HG02763 (cell line): ENCODE results near the gene RILPL1.
"Not testable (repeated sequence)": the region's sequence is repeated elsewhere in the genome, so short reads cannot be mapped to it uniquely, and the experiment has no call there.

ENCODE experiments used
- ATAC-seq: cut with Tn5 transposase; IDR thresholded peaks from one replicate; pipeline ENCODE4 v1.9.1; 2021; ENCODE audit warnings: mild to moderate bottlenecking, moderate library complexity; ENCODE audit not compliant: unreplicated experiment

The RILPL1 gene

DNA sequence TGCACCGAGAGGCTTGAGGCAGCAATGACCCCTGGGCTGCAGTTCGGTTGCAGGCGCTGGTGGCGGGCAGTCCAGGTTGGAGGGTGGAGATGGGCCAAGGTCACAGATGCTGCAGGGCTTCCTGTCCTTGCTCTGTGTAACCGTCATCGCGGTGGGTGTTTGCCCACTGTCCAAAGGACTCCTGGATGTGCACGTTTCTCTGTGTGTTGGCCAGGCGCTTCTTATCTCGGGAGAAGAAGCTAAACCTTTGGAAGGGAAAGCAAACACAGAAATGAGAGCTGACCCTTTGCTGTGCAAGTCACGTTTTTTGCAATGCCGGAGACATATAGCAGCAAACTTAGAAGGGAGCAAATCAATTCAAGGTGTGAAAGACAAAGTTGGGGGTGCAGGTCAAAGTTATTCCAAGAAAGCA is 61.1 kb downstream of the RILPL1 start:
- no peak for ATAC-seq

DNA sequence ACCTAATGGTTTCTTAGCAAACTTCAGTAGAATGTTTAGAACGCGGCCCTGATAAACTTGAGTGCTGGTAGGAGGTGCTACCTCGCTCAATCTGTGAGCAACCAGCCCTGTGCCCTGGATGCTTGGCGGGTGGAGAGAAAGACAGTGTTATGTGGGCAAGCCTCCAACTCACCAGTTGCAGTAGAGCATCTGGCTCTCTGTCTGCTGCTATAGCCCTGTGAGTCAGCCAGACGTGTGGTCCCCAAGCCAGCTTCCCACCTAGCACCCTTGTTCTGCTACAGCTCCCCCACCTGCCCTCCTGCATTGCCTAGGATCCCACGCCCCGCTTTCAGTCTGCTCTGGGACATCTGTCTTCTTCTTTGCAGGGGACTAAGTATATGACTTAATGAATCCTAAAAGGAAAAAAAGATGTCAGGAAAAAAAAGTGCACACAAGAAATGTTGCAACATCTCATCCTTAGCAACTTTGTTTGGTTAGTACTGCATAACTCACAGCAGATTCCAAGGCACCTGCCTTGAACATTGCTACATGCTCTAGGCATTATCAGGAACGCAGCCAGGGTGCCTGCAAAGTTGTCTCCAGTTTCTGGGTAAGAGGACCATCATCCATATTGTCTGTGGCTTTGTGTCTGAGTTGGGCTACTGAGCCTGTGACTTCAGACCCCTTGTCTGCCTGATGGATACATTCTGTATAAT is 62.0 kb downstream of the RILPL1 start:
- ATAC-seq = no peak

DNA sequence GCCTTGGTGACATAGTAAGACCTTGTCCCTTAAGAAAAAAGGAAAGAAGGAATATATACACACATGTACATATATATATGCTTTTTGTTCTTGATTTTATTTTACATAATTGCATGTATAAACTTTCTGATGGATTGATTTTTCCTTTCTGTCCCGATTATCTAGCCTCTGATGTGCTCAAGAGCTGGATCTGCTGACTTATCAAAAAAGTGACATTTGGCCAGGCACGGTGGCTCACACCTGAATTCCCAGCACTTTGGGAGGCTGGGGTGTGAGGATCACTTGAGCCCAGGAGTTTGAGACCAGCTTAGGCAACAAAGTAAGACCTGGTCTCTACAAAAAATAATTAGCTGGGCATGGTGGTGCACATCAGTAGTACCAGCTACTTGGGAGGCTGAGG is 63.5 kb downstream of the RILPL1 start:
- no peak for ATAC-seq

DNA sequence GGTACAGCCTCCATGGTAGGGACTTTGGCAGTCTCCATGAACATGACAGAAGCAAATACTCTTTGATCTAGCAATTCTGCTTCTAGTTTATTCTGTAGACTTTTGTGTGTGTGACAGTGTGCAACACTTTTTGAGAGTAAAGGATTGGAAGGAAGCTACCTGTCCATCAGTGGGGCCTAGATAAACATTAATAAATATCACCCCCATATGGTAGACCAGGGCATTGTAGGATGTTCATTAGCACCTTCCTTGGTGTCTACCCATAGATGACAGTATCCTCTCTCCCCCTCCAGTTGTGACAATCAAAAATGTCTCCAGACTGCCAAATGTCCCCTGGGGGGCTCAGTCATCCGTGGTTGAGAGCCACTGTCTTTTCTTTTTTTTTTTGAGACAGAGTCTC is 64.7 kb downstream of the RILPL1 start:
- no peak for ATAC-seq

DNA sequence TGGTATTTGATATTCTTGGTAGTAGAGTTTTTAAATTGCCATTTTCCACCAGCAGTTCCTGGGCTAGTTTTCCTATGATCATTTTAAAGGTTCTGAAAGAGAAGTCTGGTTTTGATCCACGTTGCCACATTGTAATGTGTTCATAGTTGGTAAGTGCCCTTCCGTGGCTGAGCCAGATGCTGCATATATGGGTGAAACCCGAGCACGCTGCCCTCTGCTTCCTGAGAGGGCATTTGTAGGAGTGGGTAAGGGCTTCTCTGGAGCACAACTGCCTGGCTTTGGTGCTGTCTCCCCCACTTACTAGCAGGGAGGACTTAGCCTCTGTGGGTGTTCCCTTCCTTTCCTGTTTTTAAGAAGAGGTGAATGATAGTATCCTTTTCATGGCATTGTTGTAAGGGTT is 68.4 kb downstream of the RILPL1 start:
- no peak for ATAC-seq

DNA sequence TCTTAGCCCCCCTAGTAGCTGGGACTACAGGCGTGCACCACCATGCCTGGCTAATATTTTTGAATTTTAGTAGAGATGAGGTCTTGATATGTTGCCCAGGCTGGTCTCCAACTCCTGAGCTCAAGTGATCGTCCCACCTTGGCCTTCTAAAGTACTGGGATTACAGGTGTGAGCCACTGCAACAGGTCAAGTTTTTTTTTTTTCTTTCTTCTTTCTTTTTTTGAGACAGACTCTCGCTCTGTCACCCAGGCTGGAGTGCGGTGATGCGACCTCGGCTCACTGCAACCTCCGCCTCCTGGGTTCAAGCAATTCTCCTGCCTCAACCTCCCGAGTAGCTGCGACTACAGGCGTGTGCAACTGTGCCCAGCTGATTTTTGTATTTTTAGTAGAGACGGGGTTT is 70.3 kb downstream of the RILPL1 start:
- not testable (repeated sequence) for ATAC-seq

DNA sequence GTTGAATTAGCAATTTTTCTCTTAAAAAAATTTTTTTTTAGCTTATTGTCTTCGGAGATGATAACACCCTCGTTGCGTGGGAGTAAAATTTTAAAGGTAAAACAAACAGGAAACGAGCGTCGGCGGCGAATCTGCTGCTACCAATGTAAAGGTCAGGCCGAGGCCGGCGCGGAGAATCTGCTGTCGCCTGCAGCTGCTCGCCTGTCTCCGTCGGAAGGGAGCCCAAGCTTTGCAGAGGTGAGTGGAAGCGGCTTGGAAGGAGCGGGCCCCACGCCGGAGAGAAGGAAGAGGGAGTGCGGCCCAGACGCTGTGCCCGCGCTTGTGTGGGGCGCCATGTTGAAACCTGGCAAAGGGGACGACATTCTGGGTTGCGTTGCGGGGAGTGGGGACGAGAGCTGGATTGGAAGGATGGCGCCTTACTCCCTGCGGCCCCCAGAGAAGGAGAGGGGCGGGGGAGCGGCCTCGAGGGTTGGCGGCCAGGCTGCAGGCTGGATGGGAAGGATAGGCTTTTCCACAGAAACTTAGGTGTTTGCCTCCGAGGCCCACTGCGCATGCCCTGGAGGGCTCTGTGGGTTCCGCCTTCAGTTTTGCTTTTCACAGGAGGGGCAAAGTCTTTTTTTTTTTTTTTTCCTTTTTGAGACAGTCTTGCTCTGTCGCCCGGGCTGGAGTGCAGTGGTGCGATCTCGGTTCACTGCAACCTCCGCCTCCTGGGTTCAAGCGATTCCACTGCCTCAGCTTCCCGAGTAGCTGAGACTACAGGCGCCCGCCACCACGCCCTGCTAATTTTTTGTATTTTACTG is 75.3 kb downstream of the RILPL1 start, which contains the start of gene SNRNP35:
TSS of gene SNRNP35 (plus strand) at position 160 of the 800 bp plus-strand sequence. CDS start 7,402 bp downstream, outside the sequence.
- ATAC-seq = peak; percentile 51

DNA sequence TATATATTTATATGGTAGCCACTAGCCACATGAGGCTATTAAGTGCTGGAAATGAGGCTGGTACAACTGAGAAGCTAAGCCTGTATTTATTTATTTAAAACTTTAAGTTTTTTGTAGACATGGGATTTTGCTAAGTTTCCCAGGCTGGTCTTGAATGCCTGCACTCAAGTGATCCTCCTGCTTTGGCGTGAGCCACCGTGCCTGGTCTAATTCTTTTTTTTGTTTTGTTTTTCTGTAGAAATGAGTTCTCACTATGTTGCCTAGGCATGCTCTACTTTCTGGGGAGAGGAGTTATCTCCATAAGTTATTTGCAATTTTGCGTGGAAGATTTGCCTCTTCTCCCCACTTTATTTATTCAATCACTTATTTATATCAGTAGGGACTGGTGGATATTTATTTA is 80.4 kb downstream of the RILPL1 start:
- no peak for ATAC-seq

DNA sequence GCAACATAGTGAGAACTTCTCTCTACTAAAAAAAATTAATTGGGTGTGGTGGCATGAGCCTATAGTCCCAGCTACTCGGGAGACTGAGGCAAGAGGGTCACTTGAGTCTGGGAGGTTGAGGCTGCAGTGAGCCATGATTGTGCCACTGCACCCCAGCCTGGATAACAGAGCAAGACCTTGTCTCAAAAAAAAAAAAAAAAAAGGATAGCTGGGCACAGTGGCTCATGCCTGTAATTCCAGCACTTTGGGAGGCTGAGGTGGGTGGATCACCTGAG is 81.3 kb downstream of the RILPL1 start:
- not testable (repeated sequence) for ATAC-seq

DNA sequence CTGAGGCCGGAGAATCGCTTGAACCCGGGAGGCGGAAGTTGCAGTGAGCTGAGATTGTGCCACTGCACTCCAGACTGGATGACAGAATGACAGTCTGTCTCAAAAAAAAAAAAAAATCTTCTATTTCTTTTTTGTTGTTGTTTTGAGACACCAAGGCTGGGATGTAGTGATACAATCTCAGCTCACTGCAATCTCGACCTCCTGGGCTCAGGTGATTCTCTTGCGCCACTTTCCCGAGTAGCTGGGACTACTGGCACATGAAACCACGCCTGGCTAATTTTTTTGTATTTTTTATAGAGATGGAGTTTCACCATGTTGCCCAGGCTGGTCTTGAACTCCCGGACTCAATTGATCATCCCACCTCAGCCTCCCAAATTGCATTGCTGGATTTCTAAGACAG is 82.9 kb downstream of the RILPL1 start:
- ATAC-seq = no peak

DNA sequence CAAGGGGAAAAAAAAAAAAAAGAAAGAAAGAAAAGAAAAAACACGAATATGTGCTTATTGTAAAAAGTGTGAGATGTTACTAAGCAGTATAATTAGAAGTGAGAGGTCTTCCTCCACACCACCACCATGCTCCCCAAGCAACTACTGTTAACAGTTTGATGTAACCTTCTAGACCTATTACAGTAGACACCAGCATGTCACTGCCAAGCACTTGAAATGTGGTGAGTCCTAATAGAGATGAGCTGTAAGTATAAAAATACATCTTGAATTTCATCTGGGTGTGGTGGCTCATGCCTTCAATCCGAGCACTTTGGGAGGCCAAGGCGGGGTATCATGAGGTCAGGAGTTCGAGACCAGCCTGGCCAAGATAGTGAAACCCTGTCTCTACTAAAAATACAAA is 83.7 kb downstream of the RILPL1 start:
- ATAC-seq = no peak

DNA sequence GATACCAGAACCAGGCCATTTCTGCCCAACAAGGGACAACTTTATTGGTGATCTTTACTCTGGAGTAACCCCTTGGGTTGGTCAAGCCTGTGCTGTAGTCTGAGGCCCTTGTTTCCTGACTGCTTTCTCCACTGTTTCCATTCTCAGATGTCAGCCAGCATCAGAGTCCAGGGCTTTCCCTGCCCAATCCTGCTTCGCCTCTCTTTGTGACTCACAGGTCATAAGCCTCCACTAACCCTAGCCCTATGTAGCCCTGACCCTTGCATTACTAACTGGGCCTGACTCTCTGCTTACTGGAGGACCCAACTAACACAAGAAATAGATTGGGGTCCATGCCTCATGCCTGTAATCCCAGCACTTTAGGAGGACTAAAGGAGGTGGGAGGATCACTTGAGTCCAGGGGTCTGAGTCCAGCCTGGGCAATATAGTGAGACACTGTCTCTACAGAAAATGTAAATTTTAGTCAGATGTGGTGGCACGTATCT is 84.2 kb downstream of the RILPL1 start:
- no peak for ATAC-seq

DNA sequence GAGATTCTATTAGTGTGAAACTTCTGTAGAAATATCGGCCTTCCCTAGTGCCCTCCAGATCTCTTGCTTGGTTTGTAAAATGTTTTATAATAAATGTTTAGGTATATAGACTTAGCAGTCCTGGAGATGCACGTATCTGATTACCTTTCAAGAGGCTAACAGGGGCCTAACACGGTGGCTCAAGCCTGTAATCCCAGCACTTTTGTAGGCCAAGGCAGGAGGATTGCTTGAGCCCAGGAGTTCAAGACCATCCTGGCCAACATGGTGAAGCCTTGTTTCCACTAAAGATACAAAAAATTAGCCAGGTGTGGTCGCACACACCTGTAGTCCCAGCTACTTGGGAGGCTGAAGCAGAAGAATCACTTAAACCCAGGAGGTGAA is 87.2 kb downstream of the RILPL1 start:
- ATAC-seq = no peak

DNA sequence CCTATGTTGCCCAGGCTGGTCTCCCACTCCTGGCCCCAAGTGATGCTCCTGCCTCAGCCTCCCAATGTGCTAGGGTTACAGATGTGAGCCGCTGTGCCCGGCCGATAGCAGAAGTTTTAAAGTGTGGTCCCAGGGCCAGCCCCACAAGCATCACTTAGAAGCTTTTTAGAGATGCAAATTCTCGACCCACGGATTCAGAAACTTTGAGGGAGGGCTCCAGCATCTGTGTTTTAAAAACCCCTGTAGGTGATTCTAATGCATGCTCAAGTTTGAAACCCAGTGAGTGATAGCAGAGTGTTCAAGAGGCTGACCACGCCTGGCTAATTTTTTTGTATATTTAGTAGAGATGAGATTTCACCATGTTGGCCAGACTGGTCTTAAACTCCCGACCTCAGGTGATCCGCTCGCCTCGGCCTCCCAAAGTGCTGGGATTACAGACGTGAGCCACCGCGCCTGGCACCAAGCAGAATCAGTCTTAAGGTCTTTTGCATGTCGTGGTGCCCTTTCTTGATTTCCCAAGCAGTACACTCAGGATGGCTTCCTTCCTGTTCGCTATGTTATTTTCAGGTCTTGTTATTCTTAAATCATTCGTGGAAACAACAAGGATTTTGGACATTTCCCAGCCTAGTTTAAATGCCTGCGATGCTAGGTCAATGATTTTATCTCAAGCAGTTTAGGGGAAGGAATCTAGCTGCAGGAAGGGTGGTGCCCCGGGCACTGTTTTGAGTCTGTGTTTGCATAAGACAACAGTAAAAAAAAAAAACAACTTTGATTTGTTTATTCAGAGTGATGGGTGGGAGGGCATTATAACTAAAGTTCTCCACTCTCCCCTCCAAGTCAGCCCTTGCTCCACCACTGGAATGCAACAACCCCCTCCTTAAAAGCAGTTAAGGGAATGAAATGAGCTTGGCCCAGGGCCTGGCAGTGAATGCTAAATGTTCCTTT is 87.9 kb downstream of the RILPL1 start:
- ATAC-seq = no peak

DNA sequence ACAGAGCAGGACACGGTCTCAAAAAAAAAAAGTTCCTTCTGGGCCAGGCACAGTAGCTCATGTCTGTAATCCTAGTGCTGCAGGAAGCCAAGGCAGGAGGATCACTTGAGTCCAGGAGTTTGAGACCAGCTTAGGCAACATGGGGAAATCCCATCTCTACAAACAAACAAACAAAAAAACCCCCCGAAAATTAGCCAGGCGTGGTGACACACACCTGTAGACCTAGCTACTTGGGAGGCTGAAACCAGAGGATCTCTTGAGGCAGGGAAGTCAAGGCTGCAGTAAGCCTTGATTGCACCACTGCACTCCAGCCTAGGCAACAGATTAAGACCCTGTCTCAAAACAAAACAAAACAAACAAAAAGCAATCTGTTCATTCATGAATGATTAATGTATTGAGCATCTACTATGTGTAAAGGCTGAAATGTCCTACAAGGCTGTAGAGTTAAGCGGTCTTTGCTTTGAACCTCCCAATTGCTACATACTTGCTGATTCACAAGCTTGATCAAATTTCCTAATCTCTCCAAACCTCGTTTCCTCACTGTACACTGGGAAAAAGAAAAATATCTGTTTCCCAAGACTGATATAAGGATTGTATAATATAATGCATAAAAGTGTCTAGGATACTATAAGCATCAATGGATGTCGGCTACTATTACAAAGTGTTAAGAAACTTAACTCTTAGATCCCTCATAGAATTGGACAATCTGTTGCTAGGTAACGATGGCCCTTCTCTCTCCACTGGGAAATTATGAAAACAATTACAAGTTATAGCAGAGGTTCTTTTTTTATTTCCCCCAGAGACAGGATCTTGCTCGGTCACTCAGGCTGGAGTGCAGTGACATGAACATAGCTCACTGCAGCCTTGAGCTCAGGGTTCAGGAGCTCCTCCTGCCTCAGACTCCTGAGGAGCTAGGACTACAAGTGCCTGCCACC is 89.2 kb downstream of the RILPL1 start:
- no peak for ATAC-seq

DNA sequence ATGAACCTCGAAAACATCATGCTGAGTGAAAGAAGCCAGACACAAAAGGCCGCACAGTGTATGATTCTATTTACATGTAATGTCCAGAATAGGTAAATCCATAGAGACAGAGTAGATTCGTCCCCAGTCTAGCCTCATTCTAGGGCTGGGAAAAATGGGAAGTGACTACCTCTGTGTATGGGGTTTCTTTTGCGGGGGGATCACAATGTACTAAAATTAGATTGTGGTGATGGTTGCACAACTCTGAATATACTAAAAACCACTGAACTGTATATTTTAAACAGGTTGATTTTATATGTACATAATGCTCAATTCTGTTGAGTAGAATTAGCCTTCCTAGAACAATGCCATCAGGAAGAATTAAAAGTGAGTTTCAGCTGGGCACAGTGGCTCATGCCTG is 90.7 kb downstream of the RILPL1 start:
- ATAC-seq = no peak

DNA sequence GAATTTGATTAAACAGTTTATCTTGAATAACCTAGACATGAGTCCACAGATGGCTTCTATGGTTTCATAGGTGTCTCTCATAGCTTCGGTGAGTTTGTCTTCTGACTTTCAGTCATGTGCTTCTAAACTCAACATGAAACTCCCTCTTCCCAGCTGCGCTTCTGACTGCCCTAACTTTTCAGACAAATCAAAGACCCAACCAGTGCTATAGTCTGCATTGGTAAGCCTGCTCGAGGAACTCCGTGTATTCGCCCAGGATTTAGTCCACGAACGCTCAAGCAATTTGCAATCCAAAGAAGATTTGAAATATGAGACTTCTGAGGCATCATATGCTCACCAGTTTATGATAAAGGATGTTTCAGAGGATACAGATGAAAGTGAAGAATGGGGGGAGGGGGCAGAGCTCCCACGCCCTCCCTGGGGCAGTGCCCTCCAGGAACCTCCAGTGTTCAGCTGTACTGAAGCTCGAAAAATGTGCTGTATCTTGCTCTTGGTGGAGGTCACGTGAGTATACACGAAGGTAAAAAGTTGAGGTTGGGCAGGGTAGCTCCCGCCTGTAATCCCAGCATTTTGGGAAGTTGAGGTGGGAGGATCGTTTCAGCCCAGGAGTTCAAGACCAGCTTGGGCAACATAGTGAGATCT is 91.9 kb downstream of the RILPL1 start:
- ATAC-seq = peak; percentile 48

DNA sequence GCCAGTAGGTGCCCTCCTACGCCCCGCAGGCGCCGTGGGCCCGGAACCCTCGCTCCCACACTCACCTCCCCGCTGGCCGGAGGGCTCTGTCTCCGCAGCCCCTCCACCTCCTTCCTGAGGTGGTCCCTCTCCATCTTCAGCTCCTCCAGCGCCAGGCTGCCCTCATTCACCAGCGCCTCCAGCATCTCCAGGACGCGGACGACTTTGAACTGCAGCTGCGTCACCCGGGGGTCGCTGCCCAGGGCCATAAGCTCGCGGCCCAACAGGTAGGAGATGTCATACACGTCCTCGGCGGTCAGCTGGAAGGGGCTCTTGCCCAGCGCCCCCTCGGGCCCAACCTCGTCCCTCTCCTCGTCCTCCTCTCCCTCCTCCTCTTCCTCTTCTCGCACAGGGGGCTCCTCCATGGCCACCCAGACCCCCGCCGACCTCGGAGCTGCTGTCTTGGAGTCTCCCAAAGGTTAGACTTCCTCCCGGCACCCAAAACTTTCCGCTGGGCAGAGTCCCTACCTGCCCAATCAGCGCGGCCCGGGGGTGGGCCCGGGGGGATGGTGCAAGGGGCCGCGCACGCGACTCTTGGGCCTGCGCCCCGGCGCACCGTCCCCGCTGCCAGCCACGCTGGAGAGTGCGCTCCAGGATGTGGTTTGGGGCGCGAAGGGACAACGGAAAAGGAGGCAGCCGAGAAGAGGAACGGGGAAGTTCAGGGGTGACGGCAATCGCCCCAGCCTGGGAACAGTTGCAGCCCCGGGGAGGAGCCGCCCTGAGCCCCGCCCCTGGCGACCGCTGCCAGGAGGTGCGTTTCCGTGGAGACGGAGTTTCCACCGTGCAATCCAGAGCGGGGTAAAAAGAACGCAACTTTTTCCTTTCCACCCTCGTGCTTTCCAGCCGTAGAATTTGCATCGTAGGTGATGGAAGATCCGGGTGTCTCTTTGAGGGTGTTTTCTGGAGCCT is 97.2 kb downstream of the RILPL1 start, which contains the start of gene RILPL2:
TSS of gene RILPL2 (minus strand) at position 668 of the 948 bp plus-strand sequence. CDS start at position 404, 264 bp downstream.
- ATAC-seq = peak; percentile 72

DNA sequence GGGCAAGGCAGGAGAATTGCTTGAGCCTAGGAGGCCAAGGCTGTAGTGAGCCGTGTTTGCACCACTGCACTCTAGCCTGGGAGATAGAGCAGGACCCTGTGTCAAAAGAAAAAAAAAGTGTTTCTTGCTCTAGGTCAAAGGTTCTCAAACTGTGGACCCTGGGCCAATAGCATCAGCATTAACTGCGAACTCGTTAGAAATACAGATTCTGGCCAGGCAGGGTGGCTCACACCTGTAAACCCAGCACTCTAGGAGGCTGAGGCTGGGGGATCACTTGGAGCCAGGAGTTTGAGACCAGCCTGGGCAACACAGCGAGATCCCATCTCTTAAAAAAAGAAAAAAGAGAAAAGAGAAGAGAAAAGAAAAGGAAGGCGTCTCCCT is 97.9 kb downstream of the RILPL1 start:
- ATAC-seq = no peak
